Endothelial cell of umbilical vein (primary cell): ENCODE results near the gene GALNT4. TPM values are rescaled to one million over a fixed set of nuclear protein-coding genes. Genes with fewer than 3 reads are reported as not detected.

ENCODE experiments used
- BruUV-seq: library from RNA; stranded (reverse); fragments of 400-500 nt; replicated peaks from 2 replicates; lab custom pipeline; 2021; lab: Mats Ljungman, UMichigan
- CTCF ChIA-PET: fragments of 300-600, 350-600 bp; sonication (Branson Sonifier 250); formaldehyde crosslinking; loops from one replicate; lab custom pipeline; 2021; ENCODE audit warnings: antibody characterized with exemption, inconsistent platforms; lab: Charles Lee
- POLR2A ChIA-PET: fragments of 300-600, 350-600 bp; sonication (Branson Sonifier 250); formaldehyde crosslinking; loops from one replicate; lab custom pipeline; 2021; ENCODE audit warnings: antibody characterized with exemption, inconsistent platforms; lab: Charles Lee
- DNase-seq: peaks from one replicate; pipeline ENCODE4 v3.0.0-alpha.2; 2011; ENCODE audit warnings: low read depth, low spot score
- FAIRE-seq: peaks from 2 replicates; lab custom pipeline; 2011; peaks lifted over from hg19 to GRCh38; lab: Jason Lieb, UNC
- H2AFZ ChIP-seq: 2 replicates; pipeline ENCODE4 v1.6.0; 2012; ENCODE audit warnings: low read depth, low read length, control low read depth, inconsistent platforms
- H3K27ac ChIP-seq: 2 replicates; pipeline ENCODE4 v1.5.1; 2011; ENCODE audit warnings: low read depth, mild to moderate bottlenecking, control low read depth, low read length, moderate library complexity; ENCODE audit not compliant: insufficient read depth
- H3K27me3 ChIP-seq, 2 experiments: 2 replicates each; pipeline versions ENCODE4 v1.6.0 to v1.6.1; 2011; ENCODE audit warnings: low read length in 2 of 2, mixed read lengths in 1 of 2; ENCODE audit not compliant: control insufficient read depth in 2 of 2, insufficient read depth in 2 of 2
- H3K36me3 ChIP-seq, 2 experiments: 2 replicates in 1 of 2; 3 replicates in 1 of 2; pipeline ENCODE4 v1.5.1; 2011; ENCODE audit warnings: low read length in 2 of 2, mild to moderate bottlenecking in 1 of 2, moderate library complexity in 1 of 2; ENCODE audit not compliant: control insufficient read depth in 2 of 2, insufficient read depth in 2 of 2; ENCODE audit errors: extremely low read depth in 1 of 2
- H3K4me1 ChIP-seq: 3 replicates; pipeline ENCODE4 v1.5.1; 2011; ENCODE audit warnings: mild to moderate bottlenecking, low read length; ENCODE audit not compliant: control insufficient read depth, insufficient read depth; ENCODE audit errors: extremely low read depth
- H3K4me2 ChIP-seq: 2 replicates; pipeline ENCODE4 v1.6.1; 2011; ENCODE audit warnings: low read length, control low read depth, mixed read lengths; ENCODE audit not compliant: insufficient read depth
- H3K4me3 ChIP-seq, 3 experiments: fragments of 200-600 bp in 1 of 3; sonication (generic), shearing (Covaris generic) in 1 of 3; replicated peaks in 1 of 3; 2 replicates each; pipeline ENCODE4 v1.5.1; 2011 to 2016; ENCODE audit warnings: control low read depth in 3 of 3, low read length in 3 of 3, mild to moderate bottlenecking in 2 of 3, inconsistent platforms in 1 of 3, low read depth in 1 of 3, moderate library complexity in 1 of 3; ENCODE audit not compliant: insufficient read depth in 1 of 3
- H3K79me2 ChIP-seq: 2 replicates; pipeline ENCODE4 v1.6.0; 2012; ENCODE audit warnings: low read length, inconsistent platforms; ENCODE audit not compliant: control insufficient read depth, insufficient read depth
- H3K9ac ChIP-seq: replicated peaks from 2 replicates; pipeline ENCODE3; 2011; ENCODE audit warnings: low read length, control low read depth; ENCODE audit not compliant: insufficient read depth; ENCODE audit errors: extremely low read depth
- H3K9me1 ChIP-seq: replicated peaks from 3 replicates; pipeline ENCODE4 v1.6.0; 2011; ENCODE audit warnings: mild to moderate bottlenecking, low read length; ENCODE audit not compliant: control insufficient read depth, insufficient read depth; ENCODE audit errors: extremely low read depth
- H3K9me3 ChIP-seq: replicated peaks from 2 replicates; pipeline ENCODE4 v1.5.1; 2012; ENCODE audit warnings: low read length, inconsistent platforms; ENCODE audit not compliant: control insufficient read depth, insufficient read depth
- H4K20me1 ChIP-seq: replicated peaks from 2 replicates; pipeline ENCODE3; 2011; ENCODE audit warnings: mild to moderate bottlenecking, low read length; ENCODE audit not compliant: control insufficient read depth, insufficient read depth; ENCODE audit errors: extremely low read depth
- CTCF ChIP-seq, 2 donors: IDR thresholded peaks; 1 replicate in 1 of 2; 2 replicates in 1 of 2; pipeline ENCODE4 v1.5.1; 2011; ENCODE audit warnings: low read length in 2 of 2, mild to moderate bottlenecking in 2 of 2, moderate library complexity in 2 of 2, control low read depth in 1 of 2, inconsistent platforms in 1 of 2, low read depth in 1 of 2; ENCODE audit not compliant: insufficient read depth in 1 of 2; ENCODE audit errors: extremely low read depth in 1 of 2
- EZH2 ChIP-seq: IDR thresholded peaks from 2 replicates; pipeline ENCODE4 v1.6.1; 2012; ENCODE audit warnings: borderline replicate concordance, low read depth, mild to moderate bottlenecking, moderate library complexity, low read length, inconsistent platforms; ENCODE audit not compliant: severe bottlenecking
- FOS ChIP-seq: IDR thresholded peaks from 2 replicates; pipeline ENCODE4 v1.6.1; 2011; ENCODE audit warnings: mild to moderate bottlenecking, low read length, moderate library complexity, borderline replicate concordance; ENCODE audit not compliant: insufficient read depth
- GATA2 ChIP-seq: IDR thresholded peaks from 2 replicates; pipeline ENCODE4 v1.7.0; 2011; ENCODE audit warnings: low read depth, mild to moderate bottlenecking, moderate library complexity, mixed read lengths, low read length; ENCODE audit not compliant: insufficient read length, insufficient read depth
- JUN ChIP-seq: IDR thresholded peaks from 2 replicates; pipeline ENCODE4 v1.6.1; 2011; ENCODE audit warnings: borderline replicate concordance, low read depth; ENCODE audit not compliant: insufficient read length, insufficient read depth
- MAX ChIP-seq: IDR thresholded peaks from 2 replicates; pipeline ENCODE4 v1.6.1; 2011; ENCODE audit not compliant: insufficient read depth, insufficient read length
- MYC ChIP-seq: IDR thresholded peaks from one replicate; pipeline ENCODE4 v1.6.1; 2011; ENCODE audit warnings: mild to moderate bottlenecking, low read depth, low read length
- POLR2A ChIP-seq: IDR thresholded peaks from 2 replicates; pipeline ENCODE4 v1.6.1; 2012; ENCODE audit warnings: low read depth, mild to moderate bottlenecking, control low read depth, low read length
- POLR2AphosphoS5 ChIP-seq: IDR thresholded peaks from 2 replicates; pipeline ENCODE4 v1.6.1; 2012; ENCODE audit warnings: low read depth, mild to moderate bottlenecking, control low read depth, low read length, moderate library complexity; ENCODE audit not compliant: insufficient read depth
- dilution Hi-C: fragments of 300-500 bp; cut with MboI; formaldehyde crosslinking; loops from one replicate; pipeline ENCODE4 v1.15.0; 2019; ENCODE audit warnings: low sequenced_read_pairs; ENCODE audit not compliant: extremely low pct_ligation_motif_present
- intact Hi-C: fragments of 100-400 bp; cut with micrococcal nuclease; formaldehyde crosslinking; loops from one replicate; pipeline ENCODE4 v1.10.0; 2022
- polyA plus RNA-seq, 4 experiments: library from polyadenylated mRNA; depleted of rRNA in 3 of 4; stranded (reverse) in 3 of 4; unstranded in 1 of 4; fragments of >200 nt; gene quantifications; 2 replicates each; pipeline versions ENCODE4 v1.2.1 to v1.2.3, GENCODE V29; 2011 to 2012; ENCODE audit warnings: missing spikeins in 1 of 4
- total RNA-seq: library from RNA; stranded (reverse); gene quantifications from 2 replicates; pipeline ENCODE4 v1.2.3, GENCODE V29; 2021

Gene GALNT4
- total and polyA plus RNA-seq, 2 donors (not counting 3 experiments of a cell fraction or from before 2014, with no cell fraction given): 2.0 to 9.8 TPM

GRCh38 chr12:89573051-89573810 is 48.6 kb upstream of the GALNT4 start:
- H3K4me2 ChIP-seq: no peak overlapping the region
- no peaks in the 10 kb centered on the region for H3K36me3 ChIP-seq
- H3K9ac ChIP-seq: no peak overlapping the region
- H3K9me3 ChIP-seq: no peaks in the 10 kb centered on the region
- no peak for FAIRE-seq
- CTCF ChIA-PET: interaction anchor here (0.8 to 2.1 kb wide), 2 partner anchors 11 to 1367 kb away, joined by 3 to 6 read pairs; no protein-coding TSS in a partner anchor
- no peaks in the 10 kb centered on the region for H3K27me3 ChIP-seq
- DNase-seq: no peak
- H3K79me2 ChIP-seq: no peaks in the 10 kb centered on the region
- peaks cover 4% of the 10 kb centered on the region for H3K4me1 ChIP-seq
- no peaks in the 10 kb centered on the region for H4K20me1 ChIP-seq
- TF ChIP-seq POLR2A: no peak
- TF ChIP-seq JUN: no peak
- no peak for TF ChIP-seq MYC
- TF ChIP-seq CTCF (IDR thresholded peaks at IDR 0.05; ENCODE audit: extremely low read depth in 1 of 2, insufficient read depth in 1 of 2, low read depth in 1 of 2, low read length in 2 of 2): no peak
- TF ChIP-seq GATA2: no peak
- no peak for TF ChIP-seq MAX
- no peak for TF ChIP-seq FOS
- TF ChIP-seq POLR2AphosphoS5: no peak
- no peak for TF ChIP-seq EZH2
- dilution Hi-C loops: no loop called here
- POLR2A ChIA-PET: no interaction called here
- BruUV-seq: no TSS peak
- no peak overlapping the region for H3K4me3 ChIP-seq
- intact Hi-C loops: no loop called here
- no peak overlapping the region for H2AFZ ChIP-seq
- H3K9me1 ChIP-seq: no peaks in the 10 kb centered on the region
- no peak overlapping the region for H3K27ac ChIP-seq
